GM10266 (cell line): ENCODE measurements around the gene OPN1LW.

Experiments
- DNase-seq: peaks from one replicate; pipeline ENCODE4 v3.0.0; 2012; ENCODE audit errors: extremely low spot score
- CTCF ChIP-seq: IDR thresholded peaks from 2 replicates; pipeline ENCODE4 v1.5.1; 2012; ENCODE audit warnings: mild to moderate bottlenecking, low read depth; ENCODE audit not compliant: control insufficient read depth, insufficient read depth; ENCODE audit errors: missing control alignments

The OPN1LW gene

DNA sequence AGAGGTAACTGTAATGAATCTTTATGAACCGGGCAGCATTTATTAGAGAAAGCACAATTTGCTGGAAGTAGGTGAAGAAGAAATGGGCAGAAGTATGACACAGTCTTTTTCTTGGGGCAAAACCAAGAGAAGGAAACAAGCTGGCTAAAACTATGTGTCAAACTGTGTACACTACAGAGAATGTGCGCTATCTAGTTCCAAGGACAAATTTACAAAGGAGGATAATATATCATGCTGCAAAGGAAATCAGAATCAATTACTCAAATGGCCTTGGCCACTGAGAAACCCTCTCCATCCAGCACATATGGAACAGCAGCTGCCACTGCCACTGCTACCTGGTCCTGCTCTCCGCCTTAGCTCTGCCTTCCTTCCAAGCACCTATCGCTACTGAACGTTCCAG is 29.4 kb upstream of the OPN1LW start:
- no peak for DNase-seq
- no peak for TF ChIP-seq CTCF

DNA sequence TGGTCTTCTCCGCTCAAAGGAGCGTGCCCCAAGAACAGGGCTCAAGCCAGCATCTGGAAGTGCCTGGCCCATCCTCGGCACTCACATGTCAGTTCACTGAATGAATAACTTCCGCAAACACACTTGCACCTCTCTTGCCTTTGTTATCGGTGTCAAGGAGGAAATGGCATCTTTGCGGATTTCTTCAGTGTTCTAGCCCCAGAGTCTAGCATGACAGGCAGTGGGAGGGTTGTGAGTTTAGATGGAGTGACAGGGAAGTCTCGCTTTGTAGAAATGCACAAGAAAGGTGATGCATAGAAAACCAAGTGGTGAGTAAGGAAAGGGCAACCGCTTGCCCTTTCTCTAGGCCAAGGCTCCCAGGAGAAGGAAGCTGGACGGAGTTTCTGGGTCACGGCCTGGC is 29.0 kb upstream of the OPN1LW start:
- no peak for TF ChIP-seq CTCF
- DNase-seq: no peak

DNA sequence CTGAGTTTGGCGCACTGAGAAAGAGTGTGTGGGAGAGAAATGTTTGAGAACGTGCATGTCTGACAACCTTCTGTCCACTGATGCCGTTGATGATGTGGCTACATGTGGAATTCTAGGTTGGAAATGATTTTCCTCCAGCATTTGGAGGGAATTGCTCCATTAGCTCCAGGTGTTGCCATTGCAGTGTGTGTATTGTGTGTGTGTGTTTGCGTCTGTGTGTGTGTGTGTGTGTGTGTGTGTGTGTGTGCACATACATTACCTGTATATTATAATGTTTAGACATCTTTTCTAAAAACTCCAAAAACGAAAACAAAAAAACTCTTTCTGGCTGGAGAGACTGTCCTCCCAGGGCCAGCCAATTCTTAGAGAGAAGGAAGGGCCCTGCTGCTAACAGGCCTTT is 28.3 kb upstream of the OPN1LW start:
- TF ChIP-seq CTCF: no peak
- DNase-seq: no peak

DNA sequence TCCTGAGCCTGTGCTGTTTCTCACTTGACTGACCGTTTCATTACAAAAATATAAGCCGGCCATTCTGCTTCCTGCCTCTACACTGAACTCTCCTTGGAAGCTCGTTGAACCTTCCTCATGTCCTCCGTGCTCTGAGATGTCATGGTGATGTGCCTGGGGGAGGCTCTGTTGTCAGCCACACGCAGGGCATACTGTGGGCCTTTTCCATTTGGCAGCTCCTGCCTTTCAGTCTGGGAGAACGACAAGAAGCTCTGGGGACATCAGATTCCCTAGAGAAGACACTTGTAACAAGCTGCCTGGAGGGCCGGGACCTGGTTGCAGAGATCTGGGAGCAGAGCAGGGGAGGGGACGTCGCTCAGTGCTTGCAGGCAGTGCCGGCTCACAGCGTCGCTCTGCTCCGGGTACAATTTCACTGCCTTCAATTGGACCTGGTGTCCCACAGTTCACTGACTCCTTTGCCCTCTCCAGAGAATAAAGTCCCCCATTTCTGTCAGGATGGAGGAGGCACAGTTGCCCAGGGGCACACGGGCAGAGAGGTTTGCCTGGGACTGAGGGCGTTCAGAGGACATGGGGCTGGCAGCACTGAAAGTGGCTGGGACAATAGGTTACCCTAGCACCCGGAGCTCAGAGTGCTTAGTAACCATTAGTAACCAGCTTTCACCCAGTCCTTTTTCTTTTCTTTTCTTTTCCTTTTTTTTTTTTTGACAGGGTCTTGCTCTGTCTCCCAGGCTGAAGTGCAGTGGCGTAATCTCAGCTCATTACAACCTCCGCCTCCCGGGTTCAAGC is 27.4 kb upstream of the OPN1LW start:
- no peak for TF ChIP-seq CTCF
- no peak for DNase-seq

GRCh38 chrX:154117566-154117965 is 26.5 kb upstream of the OPN1LW start:
- no peak for DNase-seq
- no peak for TF ChIP-seq CTCF

GRCh38 chrX:154120567-154120966 is 23.5 kb upstream of the OPN1LW start:
- no peak for TF ChIP-seq CTCF
- no peak for DNase-seq

DNA sequence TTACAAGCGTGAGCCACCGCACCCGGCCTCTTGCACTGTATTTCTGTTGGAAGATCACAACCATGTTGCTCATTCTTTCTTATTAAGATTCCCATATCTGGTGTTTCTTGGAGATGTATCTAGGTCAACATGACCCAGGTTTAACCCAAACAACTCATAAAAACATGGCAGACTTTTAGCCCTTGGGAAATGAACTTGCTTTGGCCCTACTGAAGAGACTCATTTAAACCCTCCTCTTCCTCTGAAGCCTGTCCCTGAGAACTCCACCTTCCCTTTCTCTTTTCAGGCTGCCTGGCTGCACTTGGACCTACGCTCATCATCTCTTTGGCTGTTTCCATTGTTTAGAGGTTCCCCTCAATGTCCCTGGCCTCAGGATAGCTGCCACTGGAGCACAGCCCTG is 22.8 kb upstream of the OPN1LW start:
- no peak for TF ChIP-seq CTCF
- no peak for DNase-seq
